Adrenal gland (tissue), 5 donors: ENCODE data around the gene MSX2.

Experiments used
- CTCF ChIP-seq, 6 experiments: fragments of 450-650 bp in 4 of 6; fragments of 200-600 bp in 2 of 6; sonication (generic) in 1 of 6; IDR thresholded peaks; 1 replicate in 5 of 6; 2 replicates in 1 of 6; pipeline versions ENCODE4 v1.5.1 to v1.8.0; 2016 to 2021; ENCODE audit warnings: antibody characterized with exemption in 6 of 6, mild to moderate bottlenecking in 2 of 6, moderate library complexity in 1 of 6
- POLR2A ChIP-seq, 2 donors: fragments of 450-650 bp; IDR thresholded peaks; one replicate each; pipeline ENCODE4 v1.6.1; 2017; ENCODE audit warnings: antibody characterized with exemption in 2 of 2, mild to moderate bottlenecking in 2 of 2, moderate library complexity in 1 of 2
- donor health status: DM: no; HTN: no; CAD: no.

- TF ChIP-seq CTCF (IDR thresholded peaks at IDR 0.05) (no peak), POLR2A (IDR thresholded peaks at IDR 0.05) (no peak)
These were observed 12.4 kb downstream of the MSX2 start for GRCh38 chr5:174736777-174737176.
